Right atrium auricular region (tissue), 2 donors: Measurements from ENCODE around the gene PTTG2. TPM values are rescaled to one million over a fixed set of nuclear protein-coding genes. Genes with fewer than 3 reads are reported as not detected.

ENCODE experiments used
- DNase-seq: peaks from one replicate; pipeline ENCODE4 v3.0.0-alpha.2; 2019; ENCODE audit warnings: low spot score
- H3K27ac ChIP-seq, 2 donors: fragments of 200-600 bp; sonication (generic); 1 replicate in 1 of 2; 2 replicates in 1 of 2; pipeline ENCODE4 v1.5.1; 2016 to 2019
- H3K27me3 ChIP-seq, 2 donors: fragments of 200-600 bp; sonication (generic); one replicate each; pipeline versions ENCODE4 v1.5.1 to v1.6.0; 2017 to 2019
- H3K36me3 ChIP-seq: fragments of 200-600 bp; sonication (generic); one replicate; pipeline ENCODE4 v1.5.1; 2016
- H3K4me1 ChIP-seq, 2 donors: fragments of 200-600 bp; sonication (generic); one replicate each; pipeline versions ENCODE4 v1.5.1 to v1.6.0; 2017 to 2019
- H3K4me3 ChIP-seq, 2 donors: fragments of 200-600 bp; sonication (generic); 1 replicate in 1 of 2; 2 replicates in 1 of 2; pipeline ENCODE4 v1.5.1; 2017 to 2019; ENCODE audit warnings: mild to moderate bottlenecking in 1 of 2, moderate library complexity in 1 of 2
- H3K9me3 ChIP-seq, 2 donors: fragments of 200-600 bp; sonication (generic); one replicate each; pipeline ENCODE4 v1.5.1; 2019
- total RNA-seq, 2 donors: library from RNA; depleted of rRNA; stranded (reverse); fragments of >200 nt; gene quantifications; one replicate each; pipeline ENCODE4 v1.1.0, GENCODE V29; 2016
- TF ChIP-seq, protein P1 (sequence below), 2 donors: fragments of 200-600 bp; sonication (generic); IDR thresholded peaks; one replicate each; pipeline ENCODE4 v1.5.1; 2019; ENCODE audit warnings: antibody characterized with exemption in 2 of 2

The PTTG2 gene
- total RNA-seq, 2 donors from 2014 or later: 3.6 TPM; not detected in 1

DNA sequence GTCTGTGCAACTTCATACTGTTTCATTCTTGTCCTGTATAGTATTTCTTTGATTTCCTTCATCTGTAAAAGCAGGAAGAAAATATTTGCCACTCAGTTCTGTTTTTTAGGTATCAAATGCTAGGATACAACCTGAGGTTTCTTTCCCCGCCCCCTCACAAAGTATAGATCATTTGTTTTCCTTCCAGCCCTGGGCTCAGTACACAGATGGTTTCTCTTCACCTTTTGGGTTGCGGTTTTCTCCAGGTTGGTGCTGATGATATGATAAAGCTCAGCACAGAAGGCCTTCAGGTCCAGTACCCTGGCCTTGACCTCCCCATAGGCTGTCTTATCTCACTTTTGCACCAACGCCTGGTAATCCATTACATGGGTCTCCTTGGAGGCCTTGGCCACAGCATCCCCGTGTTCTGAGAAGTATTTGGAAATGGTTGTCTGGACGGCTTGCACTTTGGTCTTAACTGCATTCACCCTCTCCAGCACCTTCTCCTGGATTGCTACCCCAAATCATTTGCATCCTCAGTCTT, 35.2 kb downstream of the PTTG2 start:
- Histone ChIP-seq H3K36me3 (no peaks in the 10 kb centered on the region), H3K27ac (no peak overlapping the region), H3K4me3 (no peak overlapping the region), H3K4me1 (peaks cover 0 to 57% of the 10 kb centered on the region in 2 donors), H3K27me3 (no peaks in the 10 kb centered on the region), H3K9me3 (no peaks in the 10 kb centered on the region)
- TF ChIP-seq, protein P1, sequence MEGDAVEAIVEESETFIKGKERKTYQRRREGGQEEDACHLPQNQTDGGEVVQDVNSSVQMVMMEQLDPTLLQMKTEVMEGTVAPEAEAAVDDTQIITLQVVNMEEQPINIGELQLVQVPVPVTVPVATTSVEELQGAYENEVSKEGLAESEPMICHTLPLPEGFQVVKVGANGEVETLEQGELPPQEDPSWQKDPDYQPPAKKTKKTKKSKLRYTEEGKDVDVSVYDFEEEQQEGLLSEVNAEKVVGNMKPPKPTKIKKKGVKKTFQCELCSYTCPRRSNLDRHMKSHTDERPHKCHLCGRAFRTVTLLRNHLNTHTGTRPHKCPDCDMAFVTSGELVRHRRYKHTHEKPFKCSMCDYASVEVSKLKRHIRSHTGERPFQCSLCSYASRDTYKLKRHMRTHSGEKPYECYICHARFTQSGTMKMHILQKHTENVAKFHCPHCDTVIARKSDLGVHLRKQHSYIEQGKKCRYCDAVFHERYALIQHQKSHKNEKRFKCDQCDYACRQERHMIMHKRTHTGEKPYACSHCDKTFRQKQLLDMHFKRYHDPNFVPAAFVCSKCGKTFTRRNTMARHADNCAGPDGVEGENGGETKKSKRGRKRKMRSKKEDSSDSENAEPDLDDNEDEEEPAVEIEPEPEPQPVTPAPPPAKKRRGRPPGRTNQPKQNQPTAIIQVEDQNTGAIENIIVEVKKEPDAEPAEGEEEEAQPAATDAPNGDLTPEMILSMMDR (IDR thresholded peaks at IDR 0.05): no peak
- no peak for DNase-seq

DNA sequence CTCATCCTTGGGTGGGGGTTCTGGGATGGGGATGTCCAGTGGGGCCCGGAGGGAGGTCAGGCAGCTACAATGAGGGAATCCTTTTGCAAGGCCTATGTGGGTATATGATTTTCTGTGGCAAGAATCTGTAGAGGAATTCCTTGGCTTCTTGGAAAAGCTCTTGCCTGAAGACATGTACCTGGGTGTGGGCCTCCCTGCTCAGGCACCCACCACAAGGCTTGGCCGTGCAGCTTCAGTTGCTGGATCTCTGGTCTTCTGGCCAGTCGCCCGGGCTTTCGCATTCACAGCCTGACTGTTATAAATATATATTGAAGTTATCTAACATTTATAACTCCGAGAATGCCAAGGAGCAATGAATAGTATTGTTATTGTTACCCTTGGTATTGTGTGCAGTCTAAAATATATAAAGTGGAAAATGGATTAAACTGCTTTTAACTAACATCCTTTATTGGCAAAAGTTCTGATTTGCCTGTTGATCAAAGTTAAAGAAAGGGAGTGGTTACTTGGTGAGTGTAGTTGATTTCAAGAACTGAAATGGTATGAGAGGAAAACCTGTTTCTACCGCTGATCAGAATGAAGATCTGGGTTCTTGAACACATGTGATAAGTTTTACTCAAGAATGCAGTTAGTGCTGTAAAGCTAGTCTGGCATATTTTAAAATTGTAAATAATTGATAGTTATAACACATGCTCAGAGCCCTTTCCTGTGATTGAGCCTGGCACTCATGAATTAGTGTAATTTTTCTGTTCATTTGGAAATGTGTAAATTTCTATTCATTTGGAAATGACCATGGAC, 36.0 kb downstream of the PTTG2 start:
- TF ChIP-seq, protein P1 (IDR thresholded peaks at IDR 0.05): no peak
- H3K9me3 ChIP-seq: no peaks in the 10 kb centered on the region
- no peaks in the 10 kb centered on the region for H3K27me3 ChIP-seq
- no peak for DNase-seq
- no peak overlapping the region for H3K4me3 ChIP-seq
- H3K4me1 ChIP-seq: peaks cover 0 to 48% of the 10 kb centered on the region in 2 donors
- no peaks in the 10 kb centered on the region for H3K36me3 ChIP-seq
- H3K27ac ChIP-seq: no peak overlapping the region

DNA sequence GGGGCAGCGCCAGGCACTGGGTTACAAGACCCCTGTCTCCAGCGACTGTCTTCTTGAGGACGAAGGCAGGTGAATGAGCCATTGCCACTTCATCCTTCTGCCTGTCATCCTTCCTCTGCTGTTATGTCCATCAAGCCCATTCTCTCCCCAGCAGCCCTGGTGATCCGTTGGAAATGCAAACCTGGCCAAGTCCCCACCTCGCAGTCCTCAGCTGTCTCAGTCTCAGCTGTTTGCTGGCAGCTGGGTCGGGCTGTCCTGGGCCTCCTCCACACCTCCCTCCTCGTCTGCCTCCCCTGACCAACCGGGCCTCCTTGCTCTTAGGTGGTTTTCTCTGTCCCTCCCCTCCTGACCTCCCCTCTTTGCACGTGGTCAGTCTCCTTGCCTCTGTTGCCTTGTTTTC, 38.0 kb downstream of the PTTG2 start:
- H3K36me3 ChIP-seq: no peaks in the 10 kb centered on the region
- no peak overlapping the region for H3K27ac ChIP-seq
- DNase-seq: no peak
- H3K27me3 ChIP-seq: no peaks in the 10 kb centered on the region
- TF ChIP-seq, protein P1 (IDR thresholded peaks at IDR 0.05): no peak
- H3K4me1 ChIP-seq: peaks cover 0 to 50% of the 10 kb centered on the region in 2 donors
- H3K9me3 ChIP-seq: no peaks in the 10 kb centered on the region
- no peak overlapping the region for H3K4me3 ChIP-seq

DNA sequence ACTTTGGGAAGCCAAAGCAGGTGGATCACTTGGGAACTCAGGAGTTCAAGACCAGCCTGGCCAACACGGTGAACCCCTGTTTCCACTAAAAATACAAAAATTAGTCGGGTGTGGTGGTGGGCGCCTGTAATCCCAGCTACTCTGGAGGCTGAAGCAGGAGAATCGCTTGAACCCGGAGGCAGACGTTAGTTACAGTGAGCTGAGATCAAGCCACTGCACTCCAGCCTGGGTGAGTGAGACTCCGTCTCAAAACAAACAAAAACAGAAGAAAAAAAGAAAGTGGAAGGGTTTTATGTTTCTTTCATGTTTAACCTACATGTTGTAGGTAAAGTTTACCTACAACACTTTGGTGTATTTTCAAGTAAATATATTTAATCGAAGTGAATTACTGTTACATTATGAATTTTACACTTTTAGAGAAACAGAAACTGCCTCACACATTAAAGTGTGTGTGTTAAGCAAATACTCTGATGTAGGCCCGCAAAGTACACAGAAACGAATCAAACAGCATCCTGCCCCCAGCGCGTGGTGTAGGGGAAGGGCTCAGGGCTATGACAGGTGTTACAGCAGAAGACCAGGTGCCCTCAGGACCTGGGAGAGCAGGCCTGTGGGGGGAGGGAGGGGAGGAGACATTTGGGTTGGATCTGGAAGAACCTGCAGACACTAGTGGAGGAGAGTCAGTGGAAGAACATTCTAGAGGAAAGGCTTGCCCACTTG, 39.0 kb downstream of the PTTG2 start:
- no peaks in the 10 kb centered on the region for H3K9me3 ChIP-seq
- H3K27ac ChIP-seq: no peak overlapping the region
- H3K36me3 ChIP-seq: no peaks in the 10 kb centered on the region
- no peak for DNase-seq
- peaks cover 0 to 49% of the 10 kb centered on the region in 2 donors for H3K4me1 ChIP-seq
- H3K4me3 ChIP-seq: no peak overlapping the region
- TF ChIP-seq, protein P1 (IDR thresholded peaks at IDR 0.05): no peak
- no peaks in the 10 kb centered on the region for H3K27me3 ChIP-seq

DNA sequence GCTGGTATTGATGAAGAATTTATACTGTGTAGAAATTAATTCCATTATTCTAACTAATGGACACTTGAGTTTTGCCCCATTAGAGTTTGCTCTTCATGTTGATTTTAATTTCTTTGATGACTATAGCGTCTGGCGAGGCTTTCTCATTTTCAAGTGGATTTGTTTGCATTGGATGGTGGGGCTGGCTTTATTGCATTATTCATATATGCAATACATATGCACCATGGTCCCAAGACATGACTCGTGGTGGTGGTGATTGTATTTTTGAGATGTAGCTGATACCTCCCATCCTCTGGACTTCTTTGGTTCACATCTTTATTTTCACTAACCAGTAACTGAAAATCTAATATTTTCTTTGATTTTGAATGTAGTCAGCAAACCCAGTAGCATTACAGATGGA, 39.8 kb downstream of the PTTG2 start:
- TF ChIP-seq, protein P1 (IDR thresholded peaks at IDR 0.05): no peak
- Histone ChIP-seq H3K9me3 (no peaks in the 10 kb centered on the region), H3K4me1 (peaks cover 0 to 49% of the 10 kb centered on the region in 2 donors), H3K4me3 (no peak overlapping the region), H3K36me3 (no peaks in the 10 kb centered on the region), H3K27ac (no peak overlapping the region), H3K27me3 (no peaks in the 10 kb centered on the region)
- no peak for DNase-seq
